Testis (tissue), 3 donors: Measurements from ENCODE around the gene FAM174C. TPM values are rescaled to one million over a fixed set of nuclear protein-coding genes. Genes with fewer than 3 reads are reported as not detected.
"Not testable (repeated sequence)": the region's sequence is repeated elsewhere in the genome, so short reads cannot be mapped to it uniquely, and the experiment has no call there.

Experiments used
- DNase-seq: peaks from one replicate; pipeline ENCODE4 v3.0.0-alpha.2; 2019
- H3K27ac ChIP-seq, 2 donors: fragments of 200-600 bp; sonication (generic); one replicate each; pipeline ENCODE4 v1.5.1; 2019
- H3K27me3 ChIP-seq: fragments of 200-600 bp; sonication (generic); one replicate; pipeline ENCODE4 v1.5.1; 2019
- H3K36me3 ChIP-seq: fragments of 200-600 bp; sonication (generic); one replicate; pipeline ENCODE4 v1.5.1; 2017; ENCODE audit warnings: low read depth; ENCODE audit errors: missing control alignments
- H3K4me1 ChIP-seq: fragments of 200-600 bp; sonication (generic); one replicate; pipeline ENCODE4 v1.5.1; 2019
- H3K4me3 ChIP-seq, 2 donors: fragments of 200-600 bp; sonication (generic); one replicate each; pipeline ENCODE4 v1.5.1; 2017 to 2019
- H3K9me3 ChIP-seq: fragments of 200-600 bp; sonication (generic); one replicate; pipeline ENCODE4 v1.5.1; 2017
- CTCF ChIP-seq, 3 experiments: fragments of 450-650 bp in 2 of 3; fragments of 200-600 bp in 1 of 3; sonication (generic) in 1 of 3; IDR thresholded peaks; one replicate each; pipeline ENCODE4 v1.5.1; 2016 to 2019; ENCODE audit warnings: antibody characterized with exemption in 3 of 3, mild to moderate bottlenecking in 2 of 3, moderate library complexity in 1 of 3
- POLR2A ChIP-seq: fragments of 450-650 bp; IDR thresholded peaks from one replicate; pipeline ENCODE4 v1.6.1; 2017; ENCODE audit warnings: antibody characterized with exemption, mild to moderate bottlenecking, moderate library complexity
- whole genome bisulfite sequencing, 2 donors: methylation state at CpG; one replicate each; pipeline ENCODE4 v1.1.5; 2018; 5-methylcytosine and 5-hydroxymethylcytosine counted together
- intact Hi-C: fragments of 100-400 bp; cut with DNase I; formaldehyde crosslinking; loops from one replicate; pipeline ENCODE4 v1.15.1; 2023; ENCODE audit warnings: low total_unique reads
- polyA plus RNA-seq: library from polyadenylated mRNA; stranded (reverse); fragments of 350-450 nt; fragmentation: Illumina TruSeq; extraction: RNeasy Lipid Tissue Mini Kit (QIAGEN cat#74804); gene quantifications from one replicate; pipeline ENCODE4 v1.2.3, GENCODE V29; 2014; ENCODE audit warnings: low read depth, low replicate concordance; ENCODE audit not compliant: insufficient read depth
- total RNA-seq, 2 donors: library from RNA; depleted of rRNA; stranded (reverse); fragments of >200 nt; gene quantifications; one replicate each; pipeline ENCODE4 v1.2.3, GENCODE V29; 2016

FAM174C gene
- total and polyA plus RNA-seq, 3 donors from 2014 or later, result 51.6 to 128 (median 111) TPM

- Histone ChIP-seq H3K27me3 (no peaks in the 10 kb centered on the region), H3K36me3 (no peaks in the 10 kb centered on the region), H3K4me1 (no peaks in the 10 kb centered on the region), H3K27ac (no peak overlapping the region), H3K9me3 (no peaks in the 10 kb centered on the region), H3K4me3 (peak overlapping the region in 1 of 2 donors; percentile 31)
- peak; percentile 67 for DNase-seq
- WGBS, 2 donors, result 14 to 36% methylated on average over 11 to 36 of the region's 58 CpGs
- intact Hi-C loops, result no loop called here
- no peak for TF ChIP-seq POLR2A
- peak; percentile 38 to 67 (median 55) for TF ChIP-seq CTCF (IDR thresholded peaks at IDR 0.05)
Observed at GRCh38 chr19:1315470-1316166, 40.3 kb downstream of the FAM174C start.

GRCh38 chr19:1316466-1316865, 41.1 kb downstream of the FAM174C start:
- Histone ChIP-seq H3K4me1 (no peaks in the 10 kb centered on the region), H3K4me3 (no peak overlapping the region), H3K36me3 (no peaks in the 10 kb centered on the region), H3K9me3 (no peaks in the 10 kb centered on the region), H3K27ac (no peak overlapping the region), H3K27me3 (no peaks in the 10 kb centered on the region)
- no peak for TF ChIP-seq POLR2A
- TF ChIP-seq CTCF (IDR thresholded peaks at IDR 0.05), result no peak
- 67 to 84% methylated on average over 8 to 13 of the region's 13 CpGs for WGBS, 2 donors
- DNase-seq, result no peak
- intact Hi-C loops, result no loop called here

GRCh38 chr19:1317274-1318003, 42.1 kb downstream of the FAM174C start:
- intact Hi-C loops, result no loop called here
- no peak for DNase-seq
- TF ChIP-seq CTCF (IDR thresholded peaks at IDR 0.05) (no peak), POLR2A (no peak)
- Histone ChIP-seq H3K4me1 (no peaks in the 10 kb centered on the region), H3K4me3 (no peak overlapping the region), H3K9me3 (no peaks in the 10 kb centered on the region), H3K27ac (no peak overlapping the region), H3K36me3 (no peaks in the 10 kb centered on the region), H3K27me3 (no peaks in the 10 kb centered on the region)
- WGBS, 2 donors, result 77 to 79% methylated on average over 17 of the region's 17 CpGs

- H3K4me1 ChIP-seq, result no peaks in the 10 kb centered on the region
- 19 to 36% methylated on average over 24 to 43 of the region's 46 CpGs for WGBS, 2 donors
- TF ChIP-seq POLR2A, result no peak
- no peak for TF ChIP-seq CTCF (IDR thresholded peaks at IDR 0.05)
- no peak overlapping the region for H3K4me3 ChIP-seq
- no peak overlapping the region for H3K27ac ChIP-seq
- H3K9me3 ChIP-seq, result no peaks in the 10 kb centered on the region
- no peaks in the 10 kb centered on the region for H3K36me3 ChIP-seq
- no peaks in the 10 kb centered on the region for H3K27me3 ChIP-seq
- intact Hi-C loops, result no loop called here
- no peak for DNase-seq
Observed at GRCh38 chr19:1318678-1319471, 43.5 kb downstream of the FAM174C start.

- intact Hi-C loops, H3K9me3 ChIP-seq, DNase-seq, H3K27ac ChIP-seq, H3K36me3 ChIP-seq, H3K4me3 ChIP-seq, H3K4me1 ChIP-seq, H3K27me3 ChIP-seq: not testable (repeated sequence)
- WGBS, 2 donors, result 90 to 94% methylated on average over 3 of the region's 3 CpGs
Observed at GRCh38 chr19:1320282-1320650, 44.9 kb downstream of the FAM174C start.
